GM19397 (cell line): Measurements from ENCODE around the gene TBC1D5.

Experiments
- ATAC-seq: cut with Tn5 transposase; IDR thresholded peaks from one replicate; pipeline ENCODE4 v1.9.1; 2021; ENCODE audit warnings: mild to moderate bottlenecking, moderate library complexity; ENCODE audit not compliant: unreplicated experiment

Gene TBC1D5

DNA sequence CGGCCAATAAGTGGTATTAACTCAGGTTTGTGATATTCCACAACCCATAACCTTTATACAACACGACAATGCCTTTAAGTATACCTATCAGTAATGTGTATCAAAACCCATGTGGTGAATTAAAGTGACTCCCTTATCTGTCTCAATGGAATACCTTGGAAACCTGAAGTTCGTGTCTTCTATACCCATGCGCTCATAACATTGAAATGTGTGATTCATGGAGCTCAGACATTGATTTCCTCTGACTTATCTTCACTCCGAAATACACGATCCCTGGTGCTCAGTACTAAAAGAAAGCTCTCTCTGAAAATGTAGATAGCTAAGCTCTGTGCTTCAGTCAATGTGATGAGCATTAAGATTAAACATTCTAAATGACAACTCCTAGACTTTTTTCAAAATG lies 140.3 kb downstream of the TBC1D5 start:
- ATAC-seq: no peak

DNA sequence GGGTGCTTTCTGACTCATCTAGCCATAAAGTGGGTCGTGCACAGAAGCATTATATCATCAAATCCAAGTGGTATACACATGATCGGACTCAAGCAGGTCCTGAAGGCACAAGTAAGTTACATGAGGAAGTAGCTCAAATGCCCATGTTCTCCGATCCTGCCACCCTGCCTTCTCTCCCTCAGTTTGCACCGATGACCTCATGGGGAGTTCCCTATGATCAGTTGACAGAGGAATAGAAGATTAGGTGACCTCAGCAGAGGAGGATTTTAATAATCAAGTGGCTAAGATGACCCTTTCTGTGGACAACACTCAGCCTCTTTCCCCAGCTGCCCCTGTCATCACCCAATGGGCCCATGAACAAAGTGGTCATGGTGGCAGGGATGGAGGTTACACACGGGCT lies 149.5 kb downstream of the TBC1D5 start:
- no peak for ATAC-seq

DNA sequence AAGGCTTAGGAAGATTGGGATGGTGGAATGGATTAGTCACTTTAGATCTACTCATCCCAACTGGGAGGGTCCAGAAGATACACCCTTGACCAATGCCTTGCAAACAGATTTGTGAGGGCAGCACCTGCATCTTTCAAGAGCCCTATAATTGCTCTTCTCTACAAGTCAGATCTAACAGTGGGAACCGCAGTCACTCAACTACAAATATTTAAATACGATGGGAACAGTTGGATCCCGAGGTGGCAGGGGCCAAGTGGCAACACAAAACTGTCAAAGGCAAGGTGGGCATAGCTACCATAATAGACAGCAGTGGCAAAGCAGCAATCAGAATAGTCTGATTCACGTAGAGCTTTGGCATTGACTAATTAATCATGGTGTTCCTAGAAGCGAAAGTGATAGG lies 152.0 kb downstream of the TBC1D5 start:
- no peak for ATAC-seq

DNA sequence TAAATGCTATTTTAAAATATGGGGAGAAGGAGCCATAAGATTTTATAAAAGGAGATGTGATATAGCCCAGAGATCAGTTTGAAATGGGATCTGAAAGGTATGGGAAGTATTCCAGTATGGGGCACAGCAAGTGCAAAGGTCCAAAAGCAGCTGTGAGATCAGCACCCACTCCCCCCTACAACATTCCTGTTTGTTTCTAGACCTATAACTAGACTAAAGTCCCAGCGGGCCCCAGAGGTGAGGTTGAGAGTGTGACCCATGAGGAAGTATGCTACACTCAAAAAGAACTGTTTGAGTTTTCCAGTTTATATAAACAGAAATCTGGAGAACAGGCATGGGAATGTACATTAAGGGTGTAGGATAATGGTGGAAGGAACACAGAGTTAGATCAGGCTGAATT lies 152.5 kb downstream of the TBC1D5 start:
- no peak for ATAC-seq

DNA sequence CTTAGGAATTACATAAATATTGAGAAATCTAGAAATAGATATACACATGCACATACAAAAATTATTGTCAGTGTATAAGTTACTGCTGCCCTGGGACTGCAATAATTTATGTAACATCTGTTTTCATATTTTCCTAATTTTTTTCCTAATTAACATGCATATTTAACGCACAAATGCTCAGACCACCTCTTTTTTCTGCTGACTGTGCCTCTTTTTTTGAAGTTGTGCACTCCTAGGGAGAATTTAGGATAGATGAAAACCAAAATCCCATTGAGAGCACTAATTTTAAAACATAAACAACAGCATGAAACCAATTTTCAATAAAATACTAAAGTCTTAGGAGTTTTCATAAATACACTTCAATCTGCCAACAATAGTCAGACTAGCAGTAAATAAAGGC lies 154.0 kb downstream of the TBC1D5 start:
- ATAC-seq: no peak

DNA sequence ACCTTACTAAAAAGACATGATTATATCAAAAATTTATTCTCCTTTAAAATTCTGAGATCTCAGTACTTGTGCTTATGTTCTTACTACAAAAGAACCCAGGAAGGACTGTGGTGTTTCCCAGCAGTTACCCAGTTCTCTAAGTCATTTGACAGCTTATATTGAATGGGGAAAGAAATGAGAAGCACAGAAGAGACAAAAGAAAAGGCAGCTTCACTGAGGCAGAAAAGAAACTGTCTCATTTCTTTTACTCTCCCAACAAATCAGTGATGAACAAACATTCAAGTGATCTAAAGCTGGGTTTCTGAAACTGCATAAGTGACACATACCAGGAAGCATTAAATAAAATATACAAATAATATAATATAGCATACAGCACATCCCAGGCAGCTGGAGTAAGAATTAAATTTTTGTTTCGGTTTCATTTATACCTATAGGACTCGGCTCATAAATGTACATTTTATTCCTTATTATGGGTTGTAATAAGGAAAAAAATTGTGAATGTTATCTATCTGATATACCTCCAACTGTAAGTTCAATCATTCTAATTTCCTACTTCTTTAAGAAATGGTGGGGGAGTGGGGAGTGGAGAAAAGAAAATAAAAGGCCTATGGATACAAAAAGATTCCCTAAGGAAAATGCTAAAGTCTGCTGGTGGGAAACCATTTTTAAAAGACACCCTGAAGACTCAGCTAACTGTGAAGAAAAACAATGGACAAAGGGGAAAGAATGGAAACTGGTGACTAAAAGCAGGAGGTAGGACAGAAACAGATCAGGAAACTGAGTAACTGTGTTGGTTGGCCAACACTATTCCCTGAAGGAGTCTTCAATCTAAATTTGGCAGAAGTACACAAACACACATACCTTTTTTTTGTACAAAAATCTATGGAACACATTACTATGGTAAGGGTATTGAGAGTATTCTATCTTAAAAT lies 156.8 kb downstream of the TBC1D5 start:
- no peak for ATAC-seq

DNA sequence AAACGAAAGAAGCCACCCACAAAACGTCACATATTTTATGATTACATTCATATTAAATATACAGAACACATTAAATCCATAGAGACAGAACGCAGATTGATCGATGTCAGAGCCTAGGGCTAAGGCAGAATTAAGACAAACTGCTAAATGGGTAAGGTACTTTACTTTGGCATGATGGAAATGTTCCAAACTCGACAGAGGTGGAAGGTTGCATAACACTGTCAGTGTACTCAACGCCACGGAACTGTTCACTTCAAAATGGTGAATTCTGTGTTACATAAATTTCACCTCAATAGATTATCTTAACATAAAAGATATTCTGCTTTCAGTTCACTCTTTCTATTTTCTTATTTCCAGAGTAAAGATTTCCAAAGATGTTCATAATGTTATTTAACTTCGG lies 158.4 kb downstream of the TBC1D5 start:
- ATAC-seq: no peak

DNA sequence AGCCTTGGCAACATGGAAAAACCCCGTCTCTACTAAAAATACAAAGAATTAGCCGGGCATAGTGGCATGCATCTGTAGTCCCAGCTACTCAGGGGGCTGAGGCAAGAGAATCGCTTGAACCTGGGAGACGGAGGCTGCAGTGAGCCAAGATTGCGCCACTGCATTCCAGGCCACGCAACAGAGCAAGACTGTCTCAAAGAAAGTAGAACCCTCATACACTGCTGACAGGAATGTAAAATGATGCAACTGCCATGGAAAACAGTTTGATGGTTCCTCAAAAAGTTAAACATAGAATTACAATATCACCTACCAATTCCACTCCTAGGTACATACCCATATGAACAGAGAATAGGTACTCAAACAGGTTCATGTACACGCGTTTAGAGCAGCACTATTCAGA lies 158.9 kb downstream of the TBC1D5 start:
- no peak for ATAC-seq

DNA sequence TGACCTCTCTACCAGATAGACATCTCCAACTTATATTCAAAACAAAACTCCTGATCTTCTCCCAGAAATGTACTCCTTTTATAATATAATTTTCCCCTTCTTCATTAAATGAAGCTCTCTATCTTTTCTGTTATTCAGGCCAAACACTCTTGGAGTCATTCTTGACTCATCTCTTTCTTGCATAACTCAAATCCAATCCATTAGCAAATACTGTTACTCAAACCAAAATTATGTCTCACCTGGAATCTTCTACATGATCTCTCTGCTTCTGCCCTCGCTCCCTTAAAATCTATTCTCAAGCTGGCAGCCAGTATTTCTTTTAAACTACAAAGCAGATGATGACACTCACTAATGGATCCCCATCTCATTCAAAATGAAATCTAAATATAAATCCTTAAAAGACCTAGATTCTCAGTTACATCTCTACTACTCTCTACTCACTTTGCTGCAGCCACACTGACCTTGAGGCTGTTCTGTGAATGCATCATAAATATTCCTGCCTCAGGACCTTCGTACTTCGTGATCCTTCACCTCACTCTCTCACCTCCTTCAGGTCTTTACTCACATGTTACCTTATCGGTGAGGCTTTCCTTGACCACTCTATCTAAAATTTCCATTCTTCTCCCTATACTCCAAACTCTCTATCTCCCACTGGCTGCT lies 160.9 kb downstream of the TBC1D5 start:
- no peak for ATAC-seq

DNA sequence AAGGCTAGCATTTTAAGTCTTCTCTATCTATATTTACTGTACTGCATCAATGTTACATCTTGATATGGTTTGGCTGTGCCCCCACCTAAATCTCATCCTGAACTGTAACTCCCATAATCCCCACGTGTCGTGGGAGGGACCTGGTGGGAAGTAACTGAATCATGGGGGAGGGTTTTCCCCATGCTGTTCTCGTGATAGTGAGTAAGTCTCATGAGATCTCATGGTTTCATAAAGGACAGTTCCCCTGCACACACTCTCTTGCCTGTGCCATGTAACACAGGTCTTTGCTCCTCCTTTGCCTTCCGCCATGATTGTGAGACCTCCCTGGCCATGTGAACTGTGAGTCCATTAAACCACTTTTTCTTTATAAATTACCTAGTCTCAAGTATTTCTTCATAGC lies 161.5 kb downstream of the TBC1D5 start:
- ATAC-seq: no peak

DNA sequence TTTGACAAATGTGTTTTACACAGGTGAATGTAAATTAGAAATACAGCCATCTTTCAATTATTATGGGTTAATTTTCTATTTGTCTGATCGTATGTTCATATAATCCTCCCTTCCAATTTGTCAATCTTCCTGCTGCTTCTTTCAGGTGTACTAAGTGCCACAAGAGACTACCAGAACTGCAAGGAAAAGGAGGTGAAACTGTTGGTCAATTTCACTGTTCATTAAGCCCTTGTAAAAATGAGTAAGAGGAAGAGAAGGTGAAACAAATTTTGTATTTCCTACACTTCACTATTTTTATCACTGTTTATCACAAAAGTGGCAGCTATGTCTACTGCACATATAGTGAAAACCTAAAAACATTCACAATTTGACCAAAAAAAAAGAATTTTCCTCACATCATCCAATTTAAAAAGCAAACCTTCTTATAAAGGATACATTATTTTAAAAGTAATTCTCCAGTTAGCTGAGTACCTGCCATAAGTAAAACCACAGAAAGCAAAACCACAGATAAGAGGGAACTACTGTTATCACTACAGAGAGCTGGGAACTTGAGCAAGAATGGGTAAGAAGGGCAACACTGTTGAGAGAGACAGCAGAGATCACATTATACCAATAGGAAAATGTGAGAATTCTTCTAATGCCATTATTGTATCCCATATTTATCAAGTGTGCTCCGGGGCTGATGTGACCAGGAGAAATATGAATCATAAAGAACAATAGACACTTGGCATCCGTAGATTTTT lies 163.0 kb downstream of the TBC1D5 start:
- ATAC-seq: peak; percentile 95

DNA sequence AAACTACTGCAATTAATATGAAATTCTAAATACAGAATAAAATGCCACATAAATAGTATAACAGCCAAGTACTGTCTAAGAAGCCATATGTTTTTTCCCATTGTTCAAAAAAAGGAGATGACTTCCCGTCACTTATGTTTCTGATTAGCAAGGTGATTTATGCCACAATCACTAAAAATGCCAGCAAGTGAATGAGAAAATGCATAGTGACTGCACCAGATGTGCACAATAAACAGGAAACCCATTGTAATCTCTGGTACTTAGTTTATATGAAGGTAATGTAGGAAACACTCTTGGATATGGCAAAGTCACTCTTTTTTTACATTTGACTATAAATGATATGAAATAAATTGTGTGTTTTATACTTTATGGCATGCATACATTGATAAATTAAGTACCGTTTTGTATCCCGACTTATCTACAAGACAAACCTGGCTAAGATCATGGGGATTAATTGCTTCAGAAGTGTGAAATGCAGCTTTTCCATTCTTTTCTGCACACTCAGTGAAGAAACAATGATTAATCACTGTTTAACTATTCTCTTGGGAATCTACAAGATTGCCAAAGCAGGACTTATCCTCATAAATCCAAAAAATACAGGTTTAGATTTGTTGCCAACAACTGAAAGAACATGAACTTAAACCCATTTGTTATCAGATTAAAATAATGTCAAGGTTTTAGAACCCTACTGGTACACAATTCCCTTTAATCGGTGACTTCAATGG lies 164.5 kb downstream of the TBC1D5 start:
- no peak for ATAC-seq

DNA sequence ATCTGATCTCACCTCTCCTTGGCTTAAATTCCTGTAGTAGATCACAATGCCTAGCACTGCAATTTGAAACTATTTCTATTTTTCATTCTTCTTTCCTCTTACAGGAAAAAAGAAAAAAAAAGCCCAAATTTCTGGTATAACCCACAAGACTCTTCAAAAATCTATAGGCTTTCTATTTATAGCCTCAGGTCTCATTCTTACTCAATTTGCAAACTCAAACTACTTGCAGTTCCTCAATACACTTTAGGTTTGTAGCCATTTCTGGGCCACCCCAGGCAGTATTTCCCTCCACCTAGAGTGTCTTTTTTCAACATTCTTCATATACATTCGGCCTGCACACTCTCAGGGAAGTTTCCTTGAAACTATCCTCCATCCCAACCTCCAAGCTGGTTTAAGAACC lies 169.0 kb downstream of the TBC1D5 start:
- peak; percentile 87 for ATAC-seq

DNA sequence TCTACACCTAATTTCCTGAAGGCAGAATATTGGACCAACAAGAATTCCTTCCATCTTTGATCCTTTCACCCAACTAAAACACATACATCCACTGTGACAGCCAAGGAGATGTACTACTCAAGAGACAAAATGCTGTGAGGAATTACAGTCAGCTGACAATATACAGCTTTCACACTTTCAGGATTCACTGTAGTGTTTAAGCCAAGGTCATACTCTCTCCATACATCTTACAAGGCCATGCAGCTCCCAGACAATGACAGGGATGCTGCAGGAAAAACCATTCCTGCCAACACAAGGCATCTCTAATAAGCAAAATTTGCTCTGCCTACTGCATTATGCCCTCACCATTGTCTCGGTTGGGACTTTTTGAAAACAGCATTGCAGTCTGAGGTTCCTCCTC lies 170.7 kb downstream of the TBC1D5 start:
- no peak for ATAC-seq

DNA sequence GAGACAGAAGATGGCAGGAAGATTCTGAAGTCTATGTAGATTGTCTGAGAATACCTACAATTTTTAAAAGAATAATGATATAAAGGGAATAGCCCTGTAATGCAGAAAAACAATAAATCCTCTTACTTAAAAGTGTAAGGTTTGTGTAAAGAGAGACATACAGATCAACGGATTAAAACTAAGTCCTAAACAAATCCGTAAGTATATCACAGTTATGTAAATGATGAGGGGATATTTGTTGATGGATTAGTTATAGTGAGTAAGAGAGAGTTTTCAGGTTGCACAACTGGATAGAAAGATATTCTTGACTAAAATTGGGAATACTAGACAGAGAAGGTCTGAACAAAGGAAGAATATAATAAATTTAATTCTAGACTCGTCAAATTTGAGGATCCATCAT lies 179.6 kb downstream of the TBC1D5 start:
- ATAC-seq: no peak

DNA sequence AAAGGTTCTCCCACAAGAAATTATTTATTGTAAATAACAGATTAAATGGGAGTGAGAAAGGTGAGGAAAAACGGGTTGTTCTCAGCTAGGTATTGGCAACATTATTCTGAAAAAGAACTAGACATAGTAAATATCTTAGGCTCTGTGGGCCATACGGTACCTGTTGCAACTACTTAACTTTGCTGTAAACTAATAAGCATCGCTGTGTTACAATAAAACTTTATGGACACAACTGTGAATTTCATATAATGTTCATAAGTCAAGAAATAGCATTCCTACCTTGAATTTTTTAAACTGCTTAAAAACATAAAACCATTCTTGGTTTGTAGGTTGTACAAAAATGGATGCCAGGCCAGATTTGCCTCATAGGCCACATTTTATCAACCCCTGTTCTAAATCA lies 183.9 kb downstream of the TBC1D5 start:
- no peak for ATAC-seq

DNA sequence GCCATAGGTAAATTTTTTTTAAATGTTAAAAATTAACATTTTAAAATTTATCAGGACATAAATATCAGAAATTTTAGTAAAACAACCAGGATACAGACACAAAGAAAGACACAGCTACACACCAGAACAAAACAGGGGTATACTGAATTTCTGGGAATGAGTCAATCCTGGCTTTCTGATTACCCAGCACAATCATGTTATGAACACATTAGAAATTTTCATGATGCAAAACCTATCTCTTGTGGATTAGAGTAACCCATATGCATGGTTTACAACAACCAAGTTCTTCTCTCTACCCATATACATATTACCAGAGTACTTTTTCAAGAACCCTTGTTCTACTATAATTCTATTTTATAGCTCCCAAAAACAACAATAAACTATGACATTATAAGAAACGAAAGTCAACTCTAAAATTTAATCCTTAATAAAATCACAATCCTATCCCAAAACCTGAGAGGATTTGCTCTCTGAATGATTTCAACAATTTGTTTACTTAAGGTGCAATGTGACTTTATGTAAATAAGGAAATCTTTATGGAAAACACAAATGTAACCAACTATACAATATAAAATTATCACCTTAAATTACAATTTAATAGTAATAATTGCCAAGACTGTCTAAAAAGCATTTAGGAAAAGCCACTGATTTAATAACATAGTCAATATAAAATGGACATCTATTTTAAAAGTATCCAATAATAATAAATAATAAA lies 184.5 kb downstream of the TBC1D5 start:
- ATAC-seq: no peak

DNA sequence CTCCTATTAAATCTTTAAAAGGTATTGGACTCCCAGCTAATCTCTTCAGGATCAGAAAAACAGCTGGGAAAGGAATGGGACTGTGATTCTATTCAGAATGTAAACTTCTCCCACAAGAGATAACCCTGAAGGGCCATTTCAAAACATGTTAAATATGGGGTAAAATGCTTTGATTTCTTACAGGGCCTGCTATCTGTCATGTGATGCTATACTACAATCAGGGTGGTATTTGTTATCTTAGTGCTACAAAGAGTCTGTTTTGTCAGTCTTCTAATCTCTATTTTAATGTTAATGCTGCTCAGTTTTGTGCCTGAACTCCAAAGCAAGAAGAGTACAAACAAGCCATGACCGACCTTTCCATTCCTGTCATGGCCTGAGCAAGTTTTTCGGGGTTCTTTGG lies 186.9 kb downstream of the TBC1D5 start:
- no peak for ATAC-seq

DNA sequence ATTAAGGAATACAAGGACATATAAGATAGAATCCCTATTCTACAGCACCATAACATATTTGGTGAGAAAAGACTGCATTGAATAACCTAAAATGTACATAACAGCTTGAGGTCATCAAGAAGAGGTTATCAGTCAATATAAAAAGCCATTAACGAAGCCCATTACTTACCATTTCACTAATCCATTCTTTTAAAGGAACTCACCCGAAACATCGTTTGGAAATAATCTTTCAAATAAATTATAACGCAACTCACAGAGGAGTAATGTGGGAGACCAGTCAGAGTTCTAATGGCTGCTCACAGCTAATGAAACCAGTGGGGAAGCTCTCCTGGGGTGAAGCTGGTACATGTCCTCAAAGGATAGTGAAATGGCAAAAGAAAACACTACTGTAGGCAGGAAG lies 188.4 kb downstream of the TBC1D5 start:
- no peak for ATAC-seq

DNA sequence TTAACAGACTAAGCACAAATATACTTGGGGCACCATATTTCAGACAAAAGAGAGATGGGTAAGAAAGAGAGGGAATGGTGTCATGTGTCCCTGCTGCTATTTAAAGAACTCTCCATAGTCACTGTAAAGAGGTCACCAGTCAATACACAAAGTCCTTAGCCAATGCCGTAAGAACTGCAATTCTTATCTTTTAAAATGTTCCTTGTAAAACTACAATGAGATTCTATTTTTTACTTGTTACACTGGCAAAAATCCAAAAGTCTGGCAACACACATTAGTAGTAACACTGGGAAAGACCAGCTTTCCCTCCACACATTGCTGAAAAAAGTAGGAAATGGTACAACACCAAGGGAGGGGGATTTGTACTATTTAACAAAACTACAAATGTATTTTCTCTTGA lies 189.4 kb downstream of the TBC1D5 start:
- no peak for ATAC-seq
